GM12864 (cell line): Measurements from ENCODE around the gene XIRP2.

ENCODE experiments used
- DNase-seq: peaks from one replicate; pipeline ENCODE4 v3.0.0-alpha.2; 2011; ENCODE audit warnings: low read depth
- H3K4me3 ChIP-seq: 2 replicates; pipeline ENCODE4 v1.5.1; 2011; ENCODE audit warnings: mild to moderate bottlenecking, low read depth, low read length, control low read depth
- TF ChIP-seq, protein P1 (sequence below): IDR thresholded peaks from 2 replicates; pipeline ENCODE4 v1.5.1; 2011; ENCODE audit warnings: low read depth, mild to moderate bottlenecking, moderate library complexity, low read length, control low read depth, inconsistent platforms; ENCODE audit errors: missing control alignments

XIRP2 gene

DNA sequence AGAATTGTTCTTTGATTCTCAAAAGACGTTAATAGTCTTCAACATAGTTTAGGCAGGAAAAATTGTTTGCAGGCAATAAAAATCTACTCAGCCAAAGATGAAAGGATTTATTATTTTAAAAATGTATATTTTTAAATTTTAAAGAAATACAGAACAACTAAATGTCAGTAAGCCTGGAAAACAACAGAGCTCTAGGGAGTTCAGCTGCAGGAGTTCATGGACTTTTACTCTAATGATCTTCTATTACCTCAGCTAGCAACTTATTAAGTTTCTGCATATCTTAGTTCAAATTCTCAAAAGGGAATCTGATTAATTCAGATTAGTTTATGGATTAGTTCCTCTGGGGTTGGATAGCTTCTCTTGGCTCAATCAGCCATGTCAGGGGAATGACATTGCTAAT, 17.9 kb upstream of the XIRP2 start:
- TF ChIP-seq, protein P1, sequence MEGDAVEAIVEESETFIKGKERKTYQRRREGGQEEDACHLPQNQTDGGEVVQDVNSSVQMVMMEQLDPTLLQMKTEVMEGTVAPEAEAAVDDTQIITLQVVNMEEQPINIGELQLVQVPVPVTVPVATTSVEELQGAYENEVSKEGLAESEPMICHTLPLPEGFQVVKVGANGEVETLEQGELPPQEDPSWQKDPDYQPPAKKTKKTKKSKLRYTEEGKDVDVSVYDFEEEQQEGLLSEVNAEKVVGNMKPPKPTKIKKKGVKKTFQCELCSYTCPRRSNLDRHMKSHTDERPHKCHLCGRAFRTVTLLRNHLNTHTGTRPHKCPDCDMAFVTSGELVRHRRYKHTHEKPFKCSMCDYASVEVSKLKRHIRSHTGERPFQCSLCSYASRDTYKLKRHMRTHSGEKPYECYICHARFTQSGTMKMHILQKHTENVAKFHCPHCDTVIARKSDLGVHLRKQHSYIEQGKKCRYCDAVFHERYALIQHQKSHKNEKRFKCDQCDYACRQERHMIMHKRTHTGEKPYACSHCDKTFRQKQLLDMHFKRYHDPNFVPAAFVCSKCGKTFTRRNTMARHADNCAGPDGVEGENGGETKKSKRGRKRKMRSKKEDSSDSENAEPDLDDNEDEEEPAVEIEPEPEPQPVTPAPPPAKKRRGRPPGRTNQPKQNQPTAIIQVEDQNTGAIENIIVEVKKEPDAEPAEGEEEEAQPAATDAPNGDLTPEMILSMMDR = no peak
- no peak for DNase-seq
- H3K4me3 ChIP-seq = no peak overlapping the region

DNA sequence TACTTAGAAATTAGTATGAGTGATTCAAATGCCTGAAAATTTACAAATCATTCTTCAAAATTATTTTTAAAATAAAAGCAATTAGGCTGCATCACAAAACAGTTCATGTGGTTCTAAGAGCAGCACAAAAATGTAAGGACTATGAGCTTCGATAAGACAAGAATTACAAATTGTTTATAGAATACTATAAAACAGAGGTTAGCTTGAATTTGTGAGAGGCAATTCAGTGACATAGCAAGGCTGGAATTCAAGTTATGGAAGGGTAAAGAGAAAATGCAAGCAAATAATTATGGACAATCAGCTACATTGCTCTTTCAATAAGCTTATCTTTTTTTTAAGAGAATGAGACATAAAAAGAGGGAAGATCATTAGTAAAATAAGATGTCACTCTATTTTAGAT, 7.1 kb upstream of the XIRP2 start:
- TF ChIP-seq, protein P1 = no peak

DNA sequence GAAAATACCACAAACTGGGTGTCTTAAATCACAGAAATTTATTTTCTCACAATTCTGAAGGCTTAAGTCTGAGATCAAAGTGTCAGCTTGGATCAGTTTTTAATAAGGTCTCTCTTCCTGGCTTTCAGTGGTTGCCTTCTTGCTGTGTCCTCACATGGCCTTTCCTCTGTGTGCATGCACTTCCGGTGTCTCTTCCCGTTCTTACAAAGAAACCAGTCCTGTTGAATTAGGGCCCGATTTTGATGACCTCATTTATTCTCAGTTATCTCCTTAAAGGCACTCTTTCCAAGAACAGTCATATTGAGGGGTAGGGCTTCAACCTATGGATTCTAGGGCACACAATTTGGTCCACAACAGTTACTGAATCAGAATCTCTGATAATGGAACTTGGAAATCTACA, 5.4 kb upstream of the XIRP2 start:
- no peak for DNase-seq
- no peak overlapping the region for H3K4me3 ChIP-seq
- TF ChIP-seq, protein P1 = no peak

More for the DNA sequence above, 7.1 kb upstream of the XIRP2 start:
- DNase-seq = no peak
- no peak overlapping the region for H3K4me3 ChIP-seq

DNA sequence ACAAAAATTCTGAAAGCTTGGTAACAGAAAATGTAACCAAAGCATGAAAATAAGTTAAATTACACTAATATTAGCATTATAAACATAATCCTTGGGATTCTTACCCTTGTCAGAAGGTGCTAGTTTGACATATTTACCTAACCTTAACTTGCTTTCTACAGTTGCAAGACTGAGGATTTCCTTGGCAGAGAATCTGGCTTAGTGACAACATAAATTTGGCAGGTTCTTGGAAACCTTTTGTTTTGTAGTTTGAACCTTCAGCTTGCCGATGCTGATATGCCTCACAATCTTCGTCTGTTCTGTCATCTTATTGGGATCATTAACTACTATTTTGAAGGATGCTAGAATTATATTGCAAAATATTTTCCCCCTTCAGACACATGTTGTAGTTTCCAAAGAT, 3.4 kb downstream of the XIRP2 start:
- no peak for DNase-seq
- TF ChIP-seq, protein P1 = no peak
- H3K4me3 ChIP-seq = no peak overlapping the region

DNA sequence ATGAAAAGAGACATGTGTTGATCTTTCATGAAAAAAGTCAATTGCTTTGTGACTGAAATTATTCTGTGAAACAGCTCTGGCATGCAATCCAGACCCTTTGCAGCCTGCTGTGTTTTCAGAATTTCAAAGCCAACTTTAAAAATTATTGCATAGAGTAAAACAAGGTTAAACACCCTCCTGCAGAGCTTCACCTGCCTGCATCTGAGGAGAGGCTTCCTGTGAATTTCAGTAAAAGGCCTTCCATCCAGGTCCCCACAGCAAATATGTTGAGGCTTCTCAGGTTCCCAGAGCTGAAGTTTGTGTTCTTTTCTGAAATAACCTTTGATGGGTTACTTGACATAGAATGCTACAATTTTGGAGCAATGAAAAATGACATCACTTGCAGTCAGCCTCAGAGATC, 4.1 kb downstream of the XIRP2 start:
- TF ChIP-seq, protein P1 = no peak
- H3K4me3 ChIP-seq = no peak overlapping the region
- DNase-seq = no peak

DNA sequence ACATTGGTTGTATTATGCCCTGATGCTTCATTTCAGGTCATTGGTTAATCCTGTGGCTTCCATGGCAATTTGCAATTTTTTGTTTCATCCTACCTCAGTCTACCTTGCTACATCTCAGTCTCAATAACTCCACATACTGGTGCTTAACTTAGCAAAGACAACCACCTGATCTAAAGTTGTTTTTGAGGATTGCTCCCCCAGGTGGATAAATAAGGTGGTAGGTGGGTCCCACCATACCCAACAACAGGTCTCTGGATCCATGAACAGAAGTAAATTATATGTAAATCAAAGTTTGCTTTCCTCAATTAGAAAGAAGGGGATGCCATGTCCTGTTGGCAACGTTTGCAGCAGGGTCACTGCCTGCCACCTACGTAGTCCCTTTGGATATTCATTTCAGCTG, 7.0 kb downstream of the XIRP2 start:
- TF ChIP-seq, protein P1 = no peak
- H3K4me3 ChIP-seq = no peak overlapping the region
- no peak for DNase-seq

DNA sequence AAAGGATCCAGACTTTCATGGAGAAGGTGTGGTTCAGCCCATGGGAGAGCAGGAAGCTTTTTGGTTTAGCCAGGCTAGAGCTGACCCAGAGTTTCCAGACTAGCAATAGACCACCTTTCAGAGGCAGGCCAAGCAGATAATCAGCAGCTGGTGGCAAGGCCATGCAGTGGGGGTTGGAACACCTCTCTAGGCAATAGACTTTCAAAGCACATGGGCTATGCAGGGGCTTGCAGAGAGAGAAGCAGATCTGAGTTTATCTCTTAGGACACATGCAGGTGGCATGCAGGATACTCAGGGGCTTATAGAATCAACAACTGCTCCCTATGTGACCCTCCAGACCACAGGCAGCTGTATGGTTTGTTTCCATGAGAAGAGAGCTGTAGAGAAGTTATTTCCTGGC, 9.4 kb downstream of the XIRP2 start:
- no peak overlapping the region for H3K4me3 ChIP-seq
- TF ChIP-seq, protein P1 = no peak
- DNase-seq = no peak
